Cardiac fibroblast (primary cell): ENCODE results near the gene TEAD3.

Source experiments
- DNase-seq, 2 donors: peaks; one replicate each; pipeline versions ENCODE4 v3.0.0 to v3.0.0-alpha.2; 2010; ENCODE audit warnings: low read depth in 2 of 2
- H3K4me3 ChIP-seq, 2 donors: replicated peaks in 1 of 2; 1 replicate in 1 of 2; 2 replicates in 1 of 2; pipeline ENCODE4 v1.5.1; 2011; ENCODE audit warnings: low read depth in 2 of 2, low read length in 2 of 2, mild to moderate bottlenecking in 2 of 2, moderate library complexity in 1 of 2
- CTCF ChIP-seq: IDR thresholded peaks from one replicate; pipeline ENCODE4 v1.5.1; 2011; ENCODE audit warnings: low read depth, mild to moderate bottlenecking, low read length, inconsistent platforms

Gene TEAD3

GRCh38 chr6:35534407-35535170 lies 37.7 kb upstream of the TEAD3 start:
- TF ChIP-seq CTCF = no peak
- DNase-seq = no peak
- no peak overlapping the region for H3K4me3 ChIP-seq

GRCh38 chr6:35533981-35534380 lies 37.1 kb upstream of the TEAD3 start:
- no peak overlapping the region for H3K4me3 ChIP-seq
- DNase-seq = no peak
- no peak for TF ChIP-seq CTCF

GRCh38 chr6:35532126-35532525 lies 35.2 kb upstream of the TEAD3 start:
- DNase-seq = no peak
- TF ChIP-seq CTCF = no peak
- H3K4me3 ChIP-seq = no peak overlapping the region

- H3K4me3 ChIP-seq = no peak overlapping the region
- no peak for DNase-seq
- no peak for TF ChIP-seq CTCF
These were observed 27.6 kb upstream of the TEAD3 start for GRCh38 chr6:35524380-35525020.

- peak overlapping the region; percentile 19 to 36 for H3K4me3 ChIP-seq
- TF ChIP-seq CTCF = peak; percentile 95
- DNase-seq = peak; percentile 71 to 75
These were observed 26.1 kb upstream of the TEAD3 start for GRCh38 chr6:35522660-35523658.

- DNase-seq = no peak
- no peak for TF ChIP-seq CTCF
- no peak overlapping the region for H3K4me3 ChIP-seq
These were observed 25.3 kb upstream of the TEAD3 start for GRCh38 chr6:35522151-35522550.
